Naive thymus-derived CD4-positive, alpha-beta T cell (primary cell): ENCODE data around the gene LPO. TPM values are rescaled to one million over a fixed set of nuclear protein-coding genes. Genes with fewer than 3 reads are reported as not detected.

ENCODE experiments used
- ATAC-seq: fragments of 150-1000 bp; cut with Tn5 transposase; 2 replicates; pipeline ENCODE4 v1.10.0; 2021; ENCODE audit warnings: mild to moderate bottlenecking, moderate library complexity
- CTCF ChIA-PET: fragments of 350-600 bp; sonication (Branson Sonifier 250); formaldehyde crosslinking; loops from one replicate; lab custom pipeline; 2021; ENCODE audit warnings: antibody characterized with exemption; lab: Charles Lee
- POLR2A ChIA-PET: fragments of 350-600 bp; sonication (Branson Sonifier 250); formaldehyde crosslinking; loops from one replicate; lab custom pipeline; 2021; ENCODE audit warnings: antibody characterized with exemption, inconsistent platforms; lab: Charles Lee
- DNase-seq, 9 donors: peaks; one replicate each; pipeline versions ENCODE4 v3.0.0 to v3.0.0-alpha.2; 2020 to 2022; ENCODE audit warnings: mixed read lengths in 1 of 9
- H3K27ac ChIP-seq: one replicate; pipeline ENCODE4 v1.7.0; 2013; ENCODE audit warnings: mild to moderate bottlenecking, low read depth, low read length, moderate library complexity
- H3K27me3 ChIP-seq, 2 donors: one replicate each; pipeline ENCODE4 v1.7.0; 2013; ENCODE audit warnings: low read length in 2 of 2, mild to moderate bottlenecking in 2 of 2, moderate library complexity in 2 of 2; ENCODE audit not compliant: control insufficient read depth in 2 of 2, insufficient read depth in 2 of 2
- H3K36me3 ChIP-seq, 3 experiments: 1 replicate in 2 of 3; 2 replicates in 1 of 3; pipeline ENCODE4 v1.7.0; 2013; ENCODE audit warnings: low read length in 3 of 3, mild to moderate bottlenecking in 3 of 3, moderate library complexity in 1 of 3; ENCODE audit not compliant: insufficient read depth in 3 of 3, control insufficient read depth in 2 of 3
- H3K4me1 ChIP-seq, 2 donors: one replicate each; pipeline ENCODE4 v1.7.0; 2013; ENCODE audit warnings: low read length in 2 of 2, mild to moderate bottlenecking in 2 of 2, moderate library complexity in 1 of 2; ENCODE audit not compliant: control insufficient read depth in 2 of 2, insufficient read depth in 2 of 2
- H3K4me3 ChIP-seq: 2 replicates; pipeline ENCODE4 v1.7.0; 2013; ENCODE audit warnings: mild to moderate bottlenecking, low read length
- H3K9me3 ChIP-seq, 3 experiments: 1 replicate in 2 of 3; 2 replicates in 1 of 3; pipeline ENCODE4 v1.7.0; 2013; ENCODE audit warnings: low read length in 3 of 3; ENCODE audit not compliant: control insufficient read depth in 2 of 3
- H3K27ac Mint-ChIP-seq, 9 donors: one replicate each; pipeline ENCODE4 v1.8.0; 2020 to 2022; ENCODE audit warnings: mixed read lengths in 9 of 9, mild to moderate bottlenecking in 8 of 9, moderate library complexity in 5 of 9, inconsistent platforms in 2 of 9
- H3K27me3 Mint-ChIP-seq, 5 donors: one replicate each; pipeline ENCODE4 v1.8.0; 2021 to 2022; ENCODE audit warnings: mixed read lengths in 5 of 5, mild to moderate bottlenecking in 1 of 5
- H3K36me3 Mint-ChIP-seq, 5 donors: one replicate each; pipeline ENCODE4 v1.8.0; 2020 to 2022; ENCODE audit warnings: mixed read lengths in 5 of 5, mild to moderate bottlenecking in 3 of 5, inconsistent platforms in 1 of 5
- H3K4me1 Mint-ChIP-seq, 7 donors: one replicate each; pipeline ENCODE4 v1.8.0; 2020 to 2022; ENCODE audit warnings: mixed read lengths in 7 of 7, mild to moderate bottlenecking in 3 of 7, inconsistent platforms in 1 of 7
- H3K4me3 Mint-ChIP-seq, 10 donors: one replicate each; pipeline ENCODE4 v1.8.0; 2020 to 2022; ENCODE audit warnings: mild to moderate bottlenecking in 10 of 10, mixed read lengths in 10 of 10, moderate library complexity in 6 of 10, inconsistent platforms in 2 of 10
- H3K9me3 Mint-ChIP-seq, 11 donors: one replicate each; pipeline ENCODE4 v1.8.0; 2020 to 2022; ENCODE audit warnings: mixed read lengths in 11 of 11, mild to moderate bottlenecking in 4 of 11, inconsistent platforms in 1 of 11, moderate library complexity in 1 of 11
- intact Hi-C, 2 donors: fragments of 100-400 bp; cut with micrococcal nuclease; formaldehyde crosslinking; loops; one replicate each; pipeline ENCODE4 v1.15.1; 2023
- polyA plus RNA-seq, 2 donors: library from polyadenylated mRNA; unstranded; fragments of 300-500 nt; fragmentation: Illumina TruSeq; gene quantifications; one replicate each; pipeline ENCODE4 v1.2.3, GENCODE V29; 2021
- total RNA-seq, 6 experiments: library from RNA in 5 of 6; stranded (reverse) in 5 of 6; gene quantifications; 1 replicate in 5 of 6; 2 replicates in 1 of 6; pipeline ENCODE4 v1.2.3 and lab custom pipeline; 2021 to 2026

Gene LPO
- total and polyA plus RNA-seq, 7 experiments from 2014 or later, result 0.13 to 0.15 TPM; not detected in 5

GRCh38 chr17:58262149-58262548 lies 23.8 kb downstream of the LPO start:
- no peaks in the 10 kb centered on the region for H3K4me1 ChIP-seq
- no peaks in the 10 kb centered on the region for H3K9me3 ChIP-seq
- H3K36me3 Mint-ChIP-seq, result no peaks in the 10 kb centered on the region
- H3K27me3 Mint-ChIP-seq, result peaks cover 61 to 77% (median 67%) of the 10 kb centered on the region in 5 donors
- H3K9me3 Mint-ChIP-seq, result no peaks in the 10 kb centered on the region
- no peak overlapping the region for H3K4me3 Mint-ChIP-seq
- no peak for DNase-seq
- H3K4me3 ChIP-seq, result no peak overlapping the region
- no peak overlapping the region for H3K27ac Mint-ChIP-seq
- no peak for ATAC-seq
- peaks cover 0 to 9% of the 10 kb centered on the region in 2 donors for H3K27me3 ChIP-seq
- POLR2A ChIA-PET, result no interaction called here
- H3K36me3 ChIP-seq, result no peaks in the 10 kb centered on the region
- H3K4me1 Mint-ChIP-seq, result peaks cover 0 to 2% (median 0%) of the 10 kb centered on the region in 7 donors
- CTCF ChIA-PET, result no interaction called here
- intact Hi-C loops, result no loop called here
- no peak overlapping the region for H3K27ac ChIP-seq

- H3K9me3 Mint-ChIP-seq, result peaks cover 0 to 2% (median 0%) of the 10 kb centered on the region in 11 donors
- Histone ChIP-seq H3K36me3 (no peaks in the 10 kb centered on the region), H3K4me1 (no peaks in the 10 kb centered on the region), H3K27ac (no peak overlapping the region), H3K4me3 (no peak overlapping the region), H3K27me3 (peaks cover 0 to 9% of the 10 kb centered on the region in 2 donors), H3K9me3 (no peaks in the 10 kb centered on the region)
- ChIA-PET CTCF (no interaction called here), POLR2A (no interaction called here)
- ATAC-seq (no peak), DNase-seq (peak in 1 of 9 donors; percentile 1)
- no peaks in the 10 kb centered on the region for H3K36me3 Mint-ChIP-seq
- no peak overlapping the region for H3K27ac Mint-ChIP-seq
- H3K4me3 Mint-ChIP-seq, result no peak overlapping the region
- H3K27me3 Mint-ChIP-seq, result peaks cover 58 to 71% (median 62%) of the 10 kb centered on the region in 5 donors
- intact Hi-C loops, result no loop called here
- H3K4me1 Mint-ChIP-seq, result peaks cover 0 to 2% (median 0%) of the 10 kb centered on the region in 7 donors
These were observed 25.4 kb downstream of the LPO start for GRCh38 chr17:58263773-58264172.

- Mint-ChIP-seq H3K9me3 (peaks cover 0 to 2% (median 0%) of the 10 kb centered on the region in 11 donors), H3K36me3 (no peaks in the 10 kb centered on the region), H3K4me1 (peaks cover 0 to 2% (median 0%) of the 10 kb centered on the region in 7 donors), H3K27me3 (peaks cover 55 to 71% (median 55%) of the 10 kb centered on the region in 5 donors), H3K27ac (no peak overlapping the region), H3K4me3 (no peak overlapping the region)
- no peaks in the 10 kb centered on the region for H3K9me3 ChIP-seq
- H3K4me3 ChIP-seq, result no peak overlapping the region
- H3K27me3 ChIP-seq, result peaks cover 0 to 9% of the 10 kb centered on the region in 2 donors
- intact Hi-C loops, result no loop called here
- no peak for DNase-seq
- no peaks in the 10 kb centered on the region for H3K36me3 ChIP-seq
- CTCF ChIA-PET, result no interaction called here
- no peak for ATAC-seq
- POLR2A ChIA-PET, result no interaction called here
- H3K27ac ChIP-seq, result no peak overlapping the region
- H3K4me1 ChIP-seq, result no peaks in the 10 kb centered on the region
These were observed 26.2 kb downstream of the LPO start for GRCh38 chr17:58264407-58265103.

GRCh38 chr17:58265271-58265670 lies 26.9 kb downstream of the LPO start:
- no peaks in the 10 kb centered on the region for H3K36me3 ChIP-seq
- no peaks in the 10 kb centered on the region for H3K36me3 Mint-ChIP-seq
- H3K4me3 Mint-ChIP-seq, result no peak overlapping the region
- ChIA-PET POLR2A (no interaction called here), CTCF (interaction anchor here (0.5 kb wide), 1 partner anchor 9 kb away, joined by 3 read pairs; no protein-coding TSS in a partner anchor)
- H3K27me3 ChIP-seq, result peaks cover 0 to 9% of the 10 kb centered on the region in 2 donors
- intact Hi-C loops, result no loop called here
- no peak for DNase-seq
- no peaks in the 10 kb centered on the region for H3K9me3 ChIP-seq
- H3K4me1 ChIP-seq, result no peaks in the 10 kb centered on the region
- no peak overlapping the region for H3K4me3 ChIP-seq
- H3K27ac Mint-ChIP-seq, result no peak overlapping the region
- peaks cover 0 to 2% (median 0%) of the 10 kb centered on the region in 7 donors for H3K4me1 Mint-ChIP-seq
- no peak overlapping the region for H3K27ac ChIP-seq
- H3K27me3 Mint-ChIP-seq, result peaks cover 52 to 68% (median 55%) of the 10 kb centered on the region in 5 donors
- ATAC-seq, result no peak
- peaks cover 0 to 2% (median 0%) of the 10 kb centered on the region in 11 donors for H3K9me3 Mint-ChIP-seq

GRCh38 chr17:58265902-58266875 lies 27.8 kb downstream of the LPO start:
- Histone ChIP-seq H3K27ac (no peak overlapping the region), H3K4me3 (no peak overlapping the region), H3K9me3 (no peaks in the 10 kb centered on the region), H3K27me3 (peaks cover 0 to 9% of the 10 kb centered on the region in 2 donors), H3K4me1 (no peaks in the 10 kb centered on the region), H3K36me3 (no peaks in the 10 kb centered on the region)
- H3K36me3 Mint-ChIP-seq, result no peaks in the 10 kb centered on the region
- peaks cover 0 to 2% (median 0%) of the 10 kb centered on the region in 11 donors for H3K9me3 Mint-ChIP-seq
- H3K27ac Mint-ChIP-seq, result no peak overlapping the region
- ChIA-PET CTCF (interaction anchor here (0.5 kb wide), 1 partner anchor 10 kb away, joined by 3 read pairs; no protein-coding TSS in a partner anchor), POLR2A (no interaction called here)
- no peak overlapping the region for H3K4me3 Mint-ChIP-seq
- no peak for ATAC-seq
- intact Hi-C loops, result no loop called here
- peak in 1 of 9 donors; percentile 8 for DNase-seq
- H3K4me1 Mint-ChIP-seq, result peaks cover 0 to 2% (median 0%) of the 10 kb centered on the region in 7 donors
- peaks cover 43 to 60% (median 49%) of the 10 kb centered on the region in 5 donors for H3K27me3 Mint-ChIP-seq

- ChIA-PET POLR2A (no interaction called here), CTCF (no interaction called here)
- H3K27me3 Mint-ChIP-seq, result peaks cover 31 to 46% (median 37%) of the 10 kb centered on the region in 5 donors
- no peaks in the 10 kb centered on the region for H3K36me3 ChIP-seq
- H3K4me1 ChIP-seq, result no peaks in the 10 kb centered on the region
- no peaks in the 10 kb centered on the region for H3K36me3 Mint-ChIP-seq
- H3K27ac ChIP-seq, result no peak overlapping the region
- DNase-seq (peak in 1 of 9 donors; percentile 17), ATAC-seq (no peak)
- no peak overlapping the region for H3K27ac Mint-ChIP-seq
- no peaks in the 10 kb centered on the region for H3K9me3 ChIP-seq
- H3K4me3 Mint-ChIP-seq, result no peak overlapping the region
- peaks cover 0 to 2% (median 0%) of the 10 kb centered on the region in 11 donors for H3K9me3 Mint-ChIP-seq
- intact Hi-C loops, result no loop called here
- H3K4me1 Mint-ChIP-seq, result peaks cover 0 to 2% (median 0%) of the 10 kb centered on the region in 7 donors
- H3K27me3 ChIP-seq, result peaks cover 0 to 9% of the 10 kb centered on the region in 2 donors
- H3K4me3 ChIP-seq, result no peak overlapping the region
These were observed 29.3 kb downstream of the LPO start for GRCh38 chr17:58267347-58268324.
